ENCODE measurements around the gene ZBTB12. TPM values are rescaled to one million over a fixed set of nuclear protein-coding genes. Genes with fewer than 3 reads are reported as not detected.

The ZBTB12 gene
- total and polyA plus RNA-seq, 2 of the 13 experiments (the other 11 are each of a cell fraction or from before 2014, with no cell fraction given), result 4.8 to 6.0 TPM

- peak; percentile 70; the same call in 1 of the 2 replicates for TF ChIP-seq HNF1A (IDR thresholded peaks at IDR 0.05; ENCODE audit: low read depth)
- peak; percentile 80; the same call in 1 of the 2 replicates for TF ChIP-seq HNF1A (CRISPR knock-in tag; IDR thresholded peaks at IDR 0.05; ENCODE audit: borderline replicate concordance)
- no peak for TF ChIP-seq MTF2 (CRISPR knock-in tag; IDR thresholded peaks at IDR 0.05; ENCODE audit: borderline replicate concordance)
- peak; percentile 87; the same call in 1 of the 2 replicates for TF ChIP-seq ZNF124 (CRISPR knock-in tag; IDR thresholded peaks at IDR 0.05)
- TF ChIP-seq RAD51 (IDR thresholded peaks at IDR 0.05; ENCODE audit: borderline replicate concordance), result 0 out of 2 replicates have a peak, but pooled peaks have one; percentile 5
- TF ChIP-seq ZNF550 (CRISPR knock-in tag; IDR thresholded peaks at IDR 0.05; ENCODE audit: borderline replicate concordance), result no peak
- TF ChIP-seq SAP130 (CRISPR knock-in tag; IDR thresholded peaks at IDR 0.05; ENCODE audit: low read depth), result peak; percentile 98
- TF ChIP-seq NFKB2 (CRISPR knock-in tag; IDR thresholded peaks at IDR 0.05; ENCODE audit: borderline replicate concordance), result no peak; the same call in 1 of the 2 replicates
- peak; percentile 92; the same call in 1 of the 2 replicates for TF ChIP-seq HDAC1 (CRISPR knock-in tag; IDR thresholded peaks at IDR 0.05)
- TF ChIP-seq HNRNPL (IDR thresholded peaks at IDR 0.05; ENCODE audit: low read depth, low read length), result no peak
- peak; percentile 71; the same call in 1 of the 2 replicates for TF ChIP-seq SPEN (CRISPR knock-in tag; IDR thresholded peaks at IDR 0.05; ENCODE audit: low read depth)
- 0 out of 2 replicates have a peak, but pooled peaks have one; percentile 43 for TF ChIP-seq HOXD1 (CRISPR knock-in tag; IDR thresholded peaks at IDR 0.05)
- peak; percentile 54; the same call in 1 of the 2 replicates for TF ChIP-seq RBFOX2 (IDR thresholded peaks at IDR 0.05; ENCODE audit: low read depth, low read length)
- peak; percentile 83 for TF ChIP-seq ZNF350 (CRISPR knock-in tag; IDR thresholded peaks at IDR 0.05; ENCODE audit: borderline replicate concordance, low read depth)
- TF ChIP-seq CREM (IDR thresholded peaks at IDR 0.05), result peak; percentile 83
- TF ChIP-seq CREM (CRISPR knock-in tag; IDR thresholded peaks at IDR 0.05), result no peak
- TF ChIP-seq AFF4 (CRISPR knock-in tag; IDR thresholded peaks at IDR 0.05), result no peak; the same call in 1 of the 2 replicates
- TF ChIP-seq SP4 (CRISPR knock-in tag; IDR thresholded peaks at IDR 0.05), result peak; percentile 66; the same call in 1 of the 2 replicates
- no peak for TF ChIP-seq SNRNP70 (IDR thresholded peaks at IDR 0.05; ENCODE audit: low read depth, low read length)
- no peak for TF ChIP-seq TCF7L2 (IDR thresholded peaks at IDR 0.05; ENCODE audit: low read depth, low read length)
- TF ChIP-seq PITX1 (CRISPR knock-in tag; IDR thresholded peaks at IDR 0.05), result peak; percentile 77; the same call in 1 of the 2 replicates
- TF ChIP-seq KAT8 (CRISPR knock-in tag; IDR thresholded peaks at IDR 0.05), result peak; percentile 87
Observed at GRCh38 chr6:31927242-31927862, 25.5 kb upstream of the ZBTB12 start, which contains the start of gene C2 (continued).

Data from HepG2 (cell line).